GM04504 (cell line): ENCODE data around the gene RPL29.

Experiments
- DNase-seq: peaks from one replicate; pipeline ENCODE4 v3.0.0-alpha.2; 2012; ENCODE audit warnings: low read depth

The RPL29 gene

DNA sequence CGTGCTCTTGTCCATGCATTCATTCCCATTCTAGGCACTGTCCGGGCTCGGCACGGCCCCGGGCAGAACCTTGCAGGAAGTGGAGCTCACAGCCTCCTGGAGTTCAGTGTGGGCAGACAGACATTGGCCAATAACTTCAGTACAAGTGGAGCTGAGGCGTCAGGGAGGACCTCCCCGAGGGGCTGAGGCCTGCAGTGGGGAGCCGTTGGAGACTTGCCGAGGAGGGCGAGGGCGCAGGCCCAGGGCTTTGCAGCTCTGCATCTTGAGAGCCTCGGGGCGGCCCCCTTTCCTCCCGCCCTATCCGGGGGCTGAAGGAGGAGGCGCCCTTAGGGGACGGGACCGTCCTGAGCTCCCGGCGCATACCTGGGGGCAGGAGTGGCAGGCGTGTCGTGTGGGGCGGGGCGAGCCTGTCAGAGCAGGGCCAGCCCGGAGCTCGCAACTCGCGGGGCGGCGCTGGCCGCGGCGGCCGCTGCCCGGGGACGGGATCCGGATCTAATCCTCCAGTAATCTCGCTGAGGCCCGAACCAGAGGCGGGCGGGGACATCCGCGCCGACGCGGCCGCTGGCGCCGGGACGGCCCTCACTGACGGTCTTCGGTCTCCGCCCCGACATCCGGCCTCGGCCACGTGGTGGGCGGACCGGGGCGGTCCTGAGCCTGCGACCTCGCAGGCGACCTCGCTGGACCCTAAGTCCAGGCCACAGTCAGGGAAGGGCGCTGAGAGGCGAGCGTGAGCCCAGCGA is 12.7 kb downstream of the RPL29 start, which contains the start of gene ACY1:
TSS of gene ACY1 (plus strand) at position 698 of the 740 bp plus-strand sequence. CDS start 530 bp downstream, outside the sequence.
- peak; percentile 76 for DNase-seq

DNA sequence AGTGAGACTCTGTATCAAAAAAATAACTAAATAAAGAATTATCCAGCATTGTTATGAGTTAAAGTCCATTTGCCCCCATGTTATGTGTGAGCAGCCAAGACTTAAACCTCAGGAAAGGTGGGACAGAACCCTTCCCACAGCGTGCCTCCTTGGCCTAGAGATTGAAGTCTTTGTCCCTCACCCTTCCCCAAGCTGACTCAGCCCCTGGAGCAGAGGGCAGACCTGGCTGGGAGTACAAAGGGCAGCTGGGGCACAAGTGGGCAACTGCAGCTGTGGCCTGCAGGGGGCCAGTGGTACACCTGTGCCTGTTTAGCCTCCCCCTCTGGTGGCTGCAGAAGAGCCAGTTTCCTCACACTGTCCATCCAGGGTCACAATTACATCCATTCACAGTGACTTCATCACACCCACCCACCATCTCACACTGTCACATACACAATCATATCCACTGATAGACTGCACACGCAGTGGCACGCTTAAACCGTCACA is 13.3 kb downstream of the RPL29 start:
- DNase-seq, result no peak

DNA sequence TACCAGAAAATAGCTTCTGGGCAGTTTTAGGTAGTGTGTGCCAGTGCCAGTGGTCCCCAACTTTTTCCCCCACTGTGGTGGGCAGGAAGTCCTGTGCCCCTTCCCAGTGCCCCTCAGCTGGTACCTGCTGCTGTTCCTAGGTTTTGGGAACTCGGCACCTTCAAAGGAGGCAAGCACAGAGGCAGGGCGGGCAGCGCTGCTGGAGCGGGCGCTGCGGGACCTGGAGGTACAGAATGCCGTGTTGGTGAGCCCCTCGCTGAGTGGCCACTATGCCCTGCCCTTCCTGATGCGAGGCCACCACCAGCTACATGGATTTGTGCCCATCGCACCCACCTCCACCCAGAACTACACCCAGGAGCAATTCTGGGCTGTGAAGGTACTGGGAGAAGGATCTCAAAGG is 15.4 kb downstream of the RPL29 start:
- DNase-seq, result no peak

DNA sequence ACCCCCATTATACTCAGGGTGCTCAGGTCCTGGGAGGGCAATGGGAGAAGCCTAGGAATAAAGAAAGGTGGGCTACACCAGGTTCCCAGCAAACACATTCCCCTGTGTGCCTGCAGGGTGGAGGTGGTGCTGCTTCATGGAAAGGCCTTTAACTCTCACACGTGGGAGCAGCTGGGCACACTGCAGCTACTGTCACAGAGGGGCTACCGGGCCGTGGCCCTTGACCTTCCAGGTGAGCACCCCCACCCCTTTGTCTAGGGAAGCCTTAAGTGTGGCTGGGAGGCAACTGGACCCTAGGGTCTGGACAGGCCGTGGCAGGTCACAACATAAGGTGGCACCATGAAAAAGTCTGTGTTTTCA is 17.6 kb downstream of the RPL29 start:
- DNase-seq, result no peak

DNA sequence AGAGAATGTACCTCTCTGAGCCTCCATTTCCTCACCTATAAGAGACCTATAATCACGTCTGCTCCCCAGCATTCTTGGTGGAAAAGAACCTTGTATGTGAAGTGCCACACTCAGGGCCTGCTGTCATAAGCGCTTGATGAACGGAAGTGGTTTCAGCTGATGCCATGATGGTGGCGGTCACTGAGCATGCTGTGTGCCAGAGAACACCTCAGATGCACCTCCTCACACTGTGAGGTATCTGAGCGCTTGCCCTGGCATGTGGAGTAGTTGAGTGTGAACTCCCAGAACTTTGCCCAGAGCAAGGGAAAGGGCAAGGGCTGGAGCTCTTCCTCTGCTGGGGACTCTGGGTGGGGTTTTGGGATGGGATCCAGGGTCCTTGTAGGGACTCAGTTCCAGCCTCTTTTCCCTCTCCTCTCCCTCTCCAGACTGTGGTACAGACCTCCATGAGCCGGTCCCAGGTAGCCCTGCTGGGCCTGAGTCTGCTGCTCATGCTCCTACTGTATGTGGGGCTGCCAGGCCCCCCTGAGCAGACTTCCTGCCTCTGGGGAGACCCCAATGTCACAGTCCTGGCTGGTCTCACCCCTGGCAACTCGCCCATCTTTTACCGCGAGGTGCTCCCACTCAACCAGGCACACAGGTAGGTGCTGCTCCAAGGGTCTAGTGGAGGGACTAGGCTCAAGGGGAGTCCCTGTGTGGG is 18.1 kb downstream of the RPL29 start:
- DNase-seq, result no peak

DNA sequence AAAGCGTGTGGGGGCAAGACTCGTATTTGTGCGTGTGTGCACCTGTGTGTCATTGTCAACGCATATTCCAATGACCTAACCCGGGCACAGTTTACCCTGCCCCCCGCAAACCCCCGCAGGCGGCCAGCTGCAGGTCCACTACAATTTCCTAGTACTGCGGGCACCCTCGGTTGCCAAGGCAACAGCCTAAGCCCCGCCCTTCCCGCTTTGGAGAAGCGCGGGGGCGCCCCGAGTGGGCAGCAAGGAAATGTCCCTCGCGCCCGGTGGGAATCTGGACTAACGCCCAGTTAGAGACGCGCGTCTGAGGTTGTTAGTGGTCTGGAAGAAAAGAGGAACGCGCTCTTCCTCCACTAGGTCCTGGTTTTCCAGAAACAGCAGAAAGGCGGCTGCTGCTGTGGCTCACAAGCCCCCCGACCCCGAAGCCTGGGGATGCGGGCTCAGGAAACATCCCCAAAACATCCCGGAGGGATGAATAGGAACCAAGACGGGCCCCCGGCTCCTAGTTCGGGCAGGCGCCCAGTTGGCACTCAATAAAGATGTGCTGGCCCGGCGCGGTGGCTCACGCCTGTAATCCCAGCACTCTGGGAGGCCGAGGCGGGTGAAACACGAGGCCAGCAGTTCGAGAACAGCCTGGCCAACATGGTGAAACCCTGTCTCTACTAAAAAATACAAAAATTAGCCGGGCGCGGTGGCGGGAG is 19.7 kb downstream of the RPL29 start:
- no peak for DNase-seq

DNA sequence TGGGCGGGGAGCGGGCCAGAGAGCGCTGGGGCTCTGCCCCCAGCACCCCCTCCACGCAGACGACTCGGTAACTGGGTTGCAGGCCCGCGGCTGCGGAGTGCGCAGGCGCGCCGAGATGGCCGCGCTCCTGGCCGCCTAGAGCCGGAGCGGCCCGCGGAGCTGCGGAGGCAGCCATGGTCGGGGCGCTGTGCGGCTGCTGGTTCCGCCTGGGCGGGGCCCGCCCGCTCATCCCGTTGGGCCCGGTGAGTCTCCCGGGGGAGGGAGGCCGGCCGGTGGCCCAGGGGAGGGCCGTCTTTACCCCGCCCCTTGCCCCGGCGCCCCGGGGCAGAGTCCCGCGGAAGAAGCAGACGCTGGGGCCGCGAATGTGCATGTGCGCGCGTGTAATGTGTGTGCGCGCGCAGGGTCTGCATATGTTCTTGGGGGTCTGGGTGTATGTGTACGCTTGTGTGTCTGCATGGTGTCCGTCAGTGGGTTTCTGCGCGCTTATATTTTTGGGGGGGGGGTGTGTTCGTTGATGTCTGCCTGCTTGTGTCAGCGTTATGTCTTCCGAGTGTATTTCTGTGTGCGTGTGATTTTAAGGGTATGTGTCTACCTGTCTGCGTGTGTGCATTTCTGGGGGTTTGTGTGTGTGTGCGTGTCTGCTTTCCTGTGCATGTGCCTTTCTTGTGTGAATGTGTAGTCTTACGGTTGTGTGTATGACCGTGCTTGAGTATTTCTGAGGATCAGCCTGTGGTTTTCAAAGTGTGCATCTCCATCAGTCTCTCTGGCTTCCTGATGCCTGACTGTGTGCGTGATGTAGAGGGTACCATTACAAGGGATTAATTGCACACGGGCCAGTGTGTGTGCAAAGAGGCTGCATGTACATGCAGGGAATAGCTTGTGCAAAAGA is 20.5 kb downstream of the RPL29 start, which contains the start of gene ABHD14A:
TSS of gene ABHD14A (plus strand) at position 102 of the 889 bp plus-strand sequence. CDS start at position 174, 72 bp downstream.
- no peak for DNase-seq

DNA sequence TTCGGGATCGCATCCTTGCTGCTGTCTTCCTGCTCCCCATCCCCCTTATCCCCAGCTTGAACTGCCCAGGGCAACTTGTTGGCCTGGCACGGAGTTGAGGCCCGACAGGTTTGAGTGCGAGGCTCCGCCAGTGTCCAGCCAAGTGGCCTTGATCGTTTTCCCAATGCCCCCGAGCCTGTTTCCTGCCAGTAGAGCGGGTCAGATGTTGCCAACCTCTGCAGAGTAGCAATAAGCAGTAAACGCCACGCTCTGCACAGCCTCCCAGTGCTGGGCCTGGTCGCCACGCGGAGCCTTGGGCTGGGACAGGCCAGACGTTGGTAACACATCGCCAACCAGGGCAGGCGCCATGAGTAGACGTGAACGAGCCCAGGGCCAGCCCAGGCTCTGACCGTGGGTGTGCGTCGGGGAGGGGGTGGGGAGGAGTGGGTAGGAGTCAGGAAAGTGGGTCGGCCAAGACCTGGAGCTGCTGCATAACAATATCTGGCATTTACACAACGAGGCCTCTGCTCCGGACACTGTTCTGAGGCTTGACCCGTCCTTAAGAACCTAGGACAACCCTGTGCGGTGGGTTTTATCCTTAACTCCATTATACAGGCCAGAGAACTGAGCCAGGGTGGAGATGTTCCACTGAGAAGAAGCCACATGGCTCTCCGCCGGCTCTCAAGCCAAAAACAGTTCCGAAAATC is 21.3 kb downstream of the RPL29 start:
- DNase-seq, result no peak

DNA sequence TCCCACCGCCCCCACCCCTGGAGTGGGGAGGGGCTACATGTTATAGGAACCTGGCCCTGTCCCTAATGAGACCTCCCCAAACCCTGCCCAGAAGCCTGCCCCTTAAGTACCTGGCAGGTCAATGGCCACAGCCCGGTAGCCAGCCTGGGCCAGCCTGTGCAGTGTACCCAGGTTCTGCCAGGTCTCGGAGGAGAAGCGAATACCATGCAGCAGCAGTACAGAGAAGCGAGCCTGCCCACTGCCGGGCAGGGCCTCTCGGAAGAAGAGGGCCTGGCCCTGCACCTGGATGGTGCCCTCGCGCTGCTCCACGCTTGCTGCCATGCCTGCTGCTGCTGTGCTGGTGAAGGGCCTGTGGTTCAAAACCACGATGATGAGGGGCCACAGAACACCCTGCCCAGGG is 24.3 kb downstream of the RPL29 start:
- DNase-seq, result no peak

DNA sequence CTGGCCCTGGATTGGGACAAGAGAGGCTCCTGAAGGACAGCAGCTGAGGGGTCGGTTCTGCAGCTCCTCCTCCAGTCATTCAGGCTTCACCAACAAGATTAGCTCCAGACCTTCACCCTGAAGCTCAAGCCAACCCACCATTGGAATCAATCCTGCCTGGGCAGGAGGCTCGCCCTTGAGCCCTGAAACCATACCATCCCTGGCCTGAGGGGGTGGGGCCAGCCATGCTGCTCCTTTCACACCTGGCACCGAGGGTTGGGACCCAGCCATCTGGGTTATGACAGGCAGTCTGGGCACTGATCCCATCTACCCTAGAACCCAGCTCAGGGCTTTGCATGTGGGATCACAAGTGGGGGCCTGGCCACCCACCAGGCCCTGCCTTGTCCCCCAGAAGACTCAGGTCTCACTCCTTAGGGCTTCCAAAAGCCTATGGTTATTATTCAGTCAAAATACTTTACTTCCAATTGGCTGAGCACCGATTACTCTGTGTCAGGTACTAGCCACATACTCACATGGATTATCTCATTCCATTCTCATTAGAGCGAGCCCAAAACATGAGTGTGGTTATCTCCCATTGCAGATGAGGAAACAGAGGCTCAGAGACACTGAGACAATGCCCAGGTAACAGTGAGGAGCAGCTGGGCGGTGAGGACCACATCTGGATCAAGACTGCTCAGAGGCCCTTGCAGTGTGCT is 24.9 kb downstream of the RPL29 start:
- no peak for DNase-seq

DNA sequence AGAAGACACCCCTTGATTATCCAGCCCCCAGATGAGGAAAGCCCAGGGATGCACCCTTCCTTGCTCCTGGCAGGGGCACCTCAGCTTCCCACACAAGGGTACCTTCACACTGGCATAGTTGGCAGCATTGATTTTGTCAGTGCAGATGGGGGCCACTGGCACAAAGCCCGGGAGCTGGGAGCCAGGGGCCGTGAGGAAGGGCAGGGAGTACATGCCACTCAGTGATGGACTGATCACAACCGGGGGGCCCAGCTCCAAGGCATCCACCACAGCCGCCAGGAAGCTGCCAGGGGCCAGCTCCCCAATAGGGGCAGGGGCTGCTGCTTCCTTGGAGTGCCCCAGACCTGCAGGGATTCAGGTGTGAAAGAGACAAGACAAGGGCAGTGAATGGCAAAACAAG is 25.9 kb downstream of the RPL29 start:
- DNase-seq, result no peak

DNA sequence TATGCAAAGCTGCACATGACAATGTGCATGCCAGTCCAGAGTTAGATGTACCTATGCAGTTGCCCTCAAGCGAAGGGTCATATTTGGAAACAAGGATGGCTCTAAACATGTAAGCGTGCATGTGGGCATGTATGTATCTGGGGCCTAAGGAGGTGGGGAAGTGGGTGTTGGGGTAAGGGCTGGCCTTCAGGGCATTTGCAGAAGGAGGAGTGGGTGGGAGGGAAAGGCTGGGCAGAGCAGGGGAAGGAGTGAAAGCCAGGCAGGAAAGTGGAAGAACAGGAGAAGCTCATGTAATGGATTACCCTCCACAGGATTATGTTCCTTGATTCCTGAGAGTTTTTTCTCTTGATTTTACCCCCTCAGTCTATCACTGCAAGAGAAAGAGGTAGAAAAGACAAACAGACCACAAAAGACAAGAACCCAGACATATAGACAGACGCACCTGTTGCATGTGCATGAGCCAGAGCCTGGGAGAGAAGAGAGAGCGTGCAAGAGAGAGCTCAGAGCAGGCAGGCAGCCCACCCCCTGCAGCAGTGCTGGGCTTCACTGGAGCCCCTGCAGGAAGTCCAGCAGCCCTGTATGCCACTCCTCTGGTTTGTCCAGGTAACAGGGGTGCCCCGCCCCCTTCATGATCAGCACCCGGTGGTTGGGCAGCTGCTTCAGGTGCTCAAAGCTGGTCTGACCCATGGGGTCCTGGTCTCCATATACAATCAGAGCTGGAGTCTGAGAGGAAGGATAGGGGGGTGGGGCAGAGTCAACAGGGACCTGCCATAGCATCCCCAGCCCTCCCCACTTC is 26.6 kb downstream of the RPL29 start:
- no peak for DNase-seq

DNA sequence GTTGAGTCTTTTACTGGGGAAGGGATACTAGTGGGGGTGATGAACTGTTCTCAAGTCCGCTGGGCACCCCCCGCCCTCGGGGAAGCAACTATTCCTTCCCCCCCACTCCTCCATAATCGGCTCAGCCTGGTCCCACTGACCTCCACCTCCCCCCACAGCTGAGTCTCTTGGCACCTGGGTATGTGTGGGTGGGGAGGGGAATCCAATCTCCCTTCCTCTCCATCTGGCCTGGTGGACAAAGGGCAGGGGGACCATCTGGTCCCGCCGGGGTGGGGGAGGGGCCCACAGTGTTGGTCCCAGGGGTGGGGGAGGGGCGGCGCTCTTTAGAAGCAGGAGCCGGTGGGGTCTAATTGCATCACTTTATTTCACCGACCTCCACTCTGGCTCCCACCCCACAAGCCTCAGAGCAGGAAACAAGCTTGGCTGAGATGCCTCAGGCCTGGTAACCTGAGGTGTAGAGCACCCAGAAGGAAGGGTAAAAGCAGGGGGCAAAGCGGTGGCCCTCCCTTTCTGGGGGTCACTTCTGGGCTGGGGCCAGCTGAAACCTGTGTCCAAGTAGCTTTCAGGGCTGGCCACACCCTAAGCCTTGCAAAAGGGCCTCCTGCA is 27.4 kb downstream of the RPL29 start:
- DNase-seq, result no peak

DNA sequence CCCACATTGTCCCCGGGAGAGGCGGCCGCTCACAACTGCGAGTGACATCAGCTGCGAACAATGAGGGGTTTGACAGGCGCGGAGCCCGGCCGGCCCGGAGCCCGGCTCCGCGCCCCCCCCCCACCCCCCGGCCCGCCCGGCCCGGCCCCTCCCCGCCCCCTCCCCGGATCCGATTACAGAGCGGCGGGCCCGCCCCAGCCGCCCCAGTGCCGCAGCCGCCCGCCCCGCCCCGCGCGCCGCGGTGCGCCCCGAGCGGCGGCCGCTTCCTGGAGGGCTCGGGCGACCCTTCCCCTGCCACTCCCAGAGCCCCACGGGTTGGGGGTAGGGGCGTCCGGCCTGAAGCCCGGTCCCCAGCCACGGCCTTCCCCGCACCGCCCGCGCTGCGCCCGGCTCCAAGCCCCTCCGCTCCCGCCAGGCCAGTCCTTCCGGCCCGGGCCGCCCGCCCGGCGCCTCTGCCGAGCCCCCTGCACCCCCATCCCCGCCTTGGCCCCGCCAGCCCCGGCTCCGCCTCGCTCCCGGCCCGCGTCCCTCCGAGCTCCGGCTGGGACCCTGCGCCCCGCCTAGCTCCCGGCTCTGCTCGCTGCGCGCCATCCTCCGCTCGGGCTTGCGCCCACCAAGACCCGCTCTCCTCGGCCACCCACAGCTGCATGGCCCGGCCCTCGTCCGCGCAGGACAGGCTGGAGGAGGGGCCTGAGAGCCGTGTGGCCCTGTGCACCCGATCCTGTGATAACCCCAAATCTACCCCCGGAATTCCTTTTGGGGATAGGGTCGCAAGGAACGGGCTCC is 28.1 kb downstream of the RPL29 start, which contains the start of gene PCBP4:
TSS of gene PCBP4 (minus strand) at position 71 of the 786 bp plus-strand sequence. CDS start 6,214 bp downstream, outside the sequence.
- DNase-seq, result no peak

DNA sequence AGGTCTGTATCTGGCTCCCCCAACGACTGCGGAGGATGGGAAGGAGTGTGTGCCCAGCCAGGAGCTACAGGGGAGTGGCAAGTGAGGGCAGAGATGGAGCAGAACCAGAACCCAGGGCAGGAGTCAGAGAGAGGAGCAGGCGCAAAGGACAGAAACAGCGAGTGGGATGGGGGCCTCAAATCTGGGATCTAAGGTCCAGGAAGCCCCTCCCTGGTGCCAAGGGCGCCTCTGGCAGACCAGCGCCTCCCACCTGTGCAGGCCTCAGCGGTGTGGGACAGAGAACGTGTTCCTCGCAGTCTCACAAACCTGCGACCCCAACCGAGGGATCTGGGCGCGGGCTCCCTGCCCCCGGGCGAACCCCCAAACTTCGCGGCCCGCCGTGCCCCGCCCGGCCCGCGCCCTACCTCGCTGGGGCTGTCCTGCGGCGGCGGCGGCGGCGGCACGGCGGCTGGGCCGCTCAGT is 28.7 kb downstream of the RPL29 start:
- DNase-seq, result no peak

DNA sequence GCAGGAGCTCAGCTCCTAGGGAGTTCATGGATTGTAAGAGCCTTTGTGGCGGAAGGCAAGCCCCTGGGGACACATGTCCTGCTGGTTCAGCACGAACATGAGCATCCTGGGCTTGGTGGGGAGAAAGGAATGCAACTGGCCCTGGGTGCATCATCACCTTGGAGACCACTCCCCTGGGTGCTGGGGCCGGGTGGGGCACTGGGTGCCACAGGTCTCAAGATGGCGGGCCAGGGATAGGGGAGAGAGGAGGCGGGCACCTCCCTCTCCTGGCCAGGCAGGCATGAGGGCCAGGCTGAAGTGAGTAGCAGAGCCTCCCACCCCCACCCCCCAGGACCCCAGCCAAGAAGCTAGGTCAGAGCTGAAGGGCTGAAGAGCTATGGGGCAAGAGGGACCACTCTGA is 29.2 kb downstream of the RPL29 start:
- no peak for DNase-seq

DNA sequence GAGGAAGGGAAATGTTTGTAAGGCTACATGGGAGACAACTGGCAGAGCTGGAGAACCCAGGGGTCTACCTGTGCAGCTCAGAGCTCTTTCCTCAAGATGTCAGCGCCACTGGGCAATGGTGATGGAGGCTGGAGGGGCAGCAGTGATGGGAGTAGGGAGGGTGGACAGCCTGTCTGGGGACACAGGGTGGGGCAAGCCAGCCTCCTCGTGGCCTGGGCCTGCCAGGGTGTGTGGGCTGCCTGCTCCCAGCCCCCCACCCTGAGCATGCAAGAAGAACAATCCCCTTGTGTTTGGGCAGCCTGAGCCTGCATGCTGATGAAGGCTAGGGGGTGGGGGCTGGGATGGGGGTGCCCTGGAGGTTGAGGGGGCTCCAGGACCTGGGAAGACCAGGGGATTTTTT is 29.7 kb downstream of the RPL29 start:
- no peak for DNase-seq

DNA sequence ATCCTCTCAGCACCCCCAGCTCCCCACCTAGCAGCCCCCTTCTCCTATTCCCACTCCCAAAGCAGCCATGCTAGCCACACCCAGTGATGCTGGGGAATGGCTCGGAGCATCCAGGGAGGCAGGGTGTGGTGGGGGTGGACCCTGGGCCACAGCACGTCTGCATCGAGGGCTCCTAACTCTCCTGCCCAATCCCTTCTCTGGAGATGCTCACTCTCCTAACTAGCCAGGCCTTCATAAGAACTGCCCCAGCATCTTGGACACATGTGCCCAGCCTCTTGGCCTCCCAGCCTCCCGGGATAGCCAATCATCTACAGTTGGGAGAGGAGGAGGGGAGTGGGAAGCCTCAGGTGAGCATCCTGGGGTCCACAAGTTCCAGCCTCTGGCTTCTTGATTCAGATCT is 31.2 kb downstream of the RPL29 start:
- no peak for DNase-seq
